Measurements from ENCODE around the gene GPBAR1. TPM values are rescaled to one million over a fixed set of nuclear protein-coding genes. Genes with fewer than 3 reads are reported as not detected.

GPBAR1 gene
- total RNA-seq, 1 experiment from 2014 or later, result 0.20 TPM

DNA sequence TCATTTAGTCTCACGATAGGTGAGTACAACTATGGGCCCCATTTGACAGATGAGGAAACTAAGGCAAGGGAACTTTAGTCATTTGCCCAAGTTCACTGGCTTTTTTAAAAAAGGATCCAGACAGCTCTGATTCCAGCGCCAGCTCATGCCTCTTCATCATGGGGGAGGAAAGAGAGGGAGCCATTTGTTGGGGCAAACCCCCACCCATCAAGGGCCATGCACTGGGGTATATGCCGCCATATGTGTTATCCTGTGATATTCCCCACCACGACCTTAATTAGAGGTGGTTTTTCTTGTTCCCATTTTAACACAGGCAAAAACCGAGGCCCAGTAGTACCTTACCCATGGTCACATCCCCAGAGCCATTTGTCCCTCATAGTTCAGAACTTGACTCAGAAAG lies 649 bp upstream of the GPBAR1 start (continued):
- TF ChIP-seq ZBTB21 (CRISPR knock-in tag; IDR thresholded peaks at IDR 0.05; ENCODE audit: borderline replicate concordance) (no peak), GRHL2 (CRISPR knock-in tag; IDR thresholded peaks at IDR 0.05; ENCODE audit: insufficient replicate concordance, severe bottlenecking) (no peak)
- TF ChIP-seq, protein P1, sequence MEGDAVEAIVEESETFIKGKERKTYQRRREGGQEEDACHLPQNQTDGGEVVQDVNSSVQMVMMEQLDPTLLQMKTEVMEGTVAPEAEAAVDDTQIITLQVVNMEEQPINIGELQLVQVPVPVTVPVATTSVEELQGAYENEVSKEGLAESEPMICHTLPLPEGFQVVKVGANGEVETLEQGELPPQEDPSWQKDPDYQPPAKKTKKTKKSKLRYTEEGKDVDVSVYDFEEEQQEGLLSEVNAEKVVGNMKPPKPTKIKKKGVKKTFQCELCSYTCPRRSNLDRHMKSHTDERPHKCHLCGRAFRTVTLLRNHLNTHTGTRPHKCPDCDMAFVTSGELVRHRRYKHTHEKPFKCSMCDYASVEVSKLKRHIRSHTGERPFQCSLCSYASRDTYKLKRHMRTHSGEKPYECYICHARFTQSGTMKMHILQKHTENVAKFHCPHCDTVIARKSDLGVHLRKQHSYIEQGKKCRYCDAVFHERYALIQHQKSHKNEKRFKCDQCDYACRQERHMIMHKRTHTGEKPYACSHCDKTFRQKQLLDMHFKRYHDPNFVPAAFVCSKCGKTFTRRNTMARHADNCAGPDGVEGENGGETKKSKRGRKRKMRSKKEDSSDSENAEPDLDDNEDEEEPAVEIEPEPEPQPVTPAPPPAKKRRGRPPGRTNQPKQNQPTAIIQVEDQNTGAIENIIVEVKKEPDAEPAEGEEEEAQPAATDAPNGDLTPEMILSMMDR (IDR thresholded peaks at IDR 0.05), result no peak

DNA sequence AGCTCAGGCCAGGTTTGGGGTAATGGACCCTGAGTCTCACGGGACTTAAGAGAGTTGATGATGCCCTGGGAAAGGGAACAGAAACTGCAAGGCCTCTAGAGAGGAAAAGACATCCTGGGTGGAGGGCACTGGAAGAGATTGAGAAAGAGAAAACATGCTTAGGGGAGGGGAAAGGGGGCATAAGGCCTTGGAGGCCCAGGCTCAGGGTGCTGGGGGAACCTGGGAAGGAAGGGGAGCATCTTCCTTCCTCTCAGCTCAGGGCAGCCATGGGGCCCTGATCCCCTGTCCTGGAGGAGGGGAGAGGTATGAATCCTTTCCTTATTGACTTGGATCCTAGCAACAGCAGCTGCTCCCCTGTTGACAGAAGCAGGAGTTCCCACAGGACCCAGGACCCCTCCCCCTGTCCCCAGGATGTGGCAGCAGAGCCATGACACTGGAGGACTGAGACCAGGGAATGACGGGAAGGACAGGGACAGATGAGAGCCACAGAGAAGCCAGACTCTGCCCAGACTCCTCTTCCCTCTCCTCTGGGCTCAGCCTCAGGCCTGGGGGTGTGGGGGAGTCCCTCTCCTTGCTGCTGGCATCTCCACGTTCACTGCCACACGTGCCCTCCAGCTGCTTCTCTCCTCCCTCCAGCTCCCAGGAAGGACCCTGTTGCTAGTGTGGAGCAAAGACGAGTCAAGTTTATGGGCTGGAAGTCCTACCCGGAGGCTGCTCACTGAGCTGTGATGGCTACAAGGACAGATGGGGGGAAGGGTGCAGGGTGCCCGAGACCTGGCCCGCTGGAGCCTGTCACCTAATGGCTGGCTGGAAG lies 815 bp downstream of the GPBAR1 start:
- POLR2A ChIA-PET, result no interaction called here
- CTCF ChIA-PET, result interaction anchor here (1.0 to 5.8 kb wide), 4 partner anchors 9 to 168 kb away, joined by 3 to 43 read pairs (median 4); partner anchors contain the start of genes AAMP and PNKD
- no peak overlapping the region for H3K4me3 Mint-ChIP-seq
- H3K27me3 Mint-ChIP-seq (ENCODE audit: low read depth), result peaks cover 3% of the 10 kb centered on the region; the same call in 1 of the 2 replicates
- peaks cover 28% of the 10 kb centered on the region for H3K4me1 Mint-ChIP-seq
- peak overlapping the region; percentile 45; the same call in 1 of the 2 replicates for H3K27ac Mint-ChIP-seq
- DNase-seq (ENCODE audit: low spot score), result no peak
- no peaks in the 10 kb centered on the region for H3K9me3 Mint-ChIP-seq
- ATAC-seq, result no peak
- peaks cover 7% of the 10 kb centered on the region for H3K36me3 Mint-ChIP-seq
- TF ChIP-seq SMAD4 (CRISPR knock-in tag; IDR thresholded peaks at IDR 0.05), result no peak
- no peak for TF ChIP-seq ZNF317 (CRISPR knock-in tag; IDR thresholded peaks at IDR 0.05; ENCODE audit: borderline replicate concordance, low read depth)
- TF ChIP-seq, protein P2, sequence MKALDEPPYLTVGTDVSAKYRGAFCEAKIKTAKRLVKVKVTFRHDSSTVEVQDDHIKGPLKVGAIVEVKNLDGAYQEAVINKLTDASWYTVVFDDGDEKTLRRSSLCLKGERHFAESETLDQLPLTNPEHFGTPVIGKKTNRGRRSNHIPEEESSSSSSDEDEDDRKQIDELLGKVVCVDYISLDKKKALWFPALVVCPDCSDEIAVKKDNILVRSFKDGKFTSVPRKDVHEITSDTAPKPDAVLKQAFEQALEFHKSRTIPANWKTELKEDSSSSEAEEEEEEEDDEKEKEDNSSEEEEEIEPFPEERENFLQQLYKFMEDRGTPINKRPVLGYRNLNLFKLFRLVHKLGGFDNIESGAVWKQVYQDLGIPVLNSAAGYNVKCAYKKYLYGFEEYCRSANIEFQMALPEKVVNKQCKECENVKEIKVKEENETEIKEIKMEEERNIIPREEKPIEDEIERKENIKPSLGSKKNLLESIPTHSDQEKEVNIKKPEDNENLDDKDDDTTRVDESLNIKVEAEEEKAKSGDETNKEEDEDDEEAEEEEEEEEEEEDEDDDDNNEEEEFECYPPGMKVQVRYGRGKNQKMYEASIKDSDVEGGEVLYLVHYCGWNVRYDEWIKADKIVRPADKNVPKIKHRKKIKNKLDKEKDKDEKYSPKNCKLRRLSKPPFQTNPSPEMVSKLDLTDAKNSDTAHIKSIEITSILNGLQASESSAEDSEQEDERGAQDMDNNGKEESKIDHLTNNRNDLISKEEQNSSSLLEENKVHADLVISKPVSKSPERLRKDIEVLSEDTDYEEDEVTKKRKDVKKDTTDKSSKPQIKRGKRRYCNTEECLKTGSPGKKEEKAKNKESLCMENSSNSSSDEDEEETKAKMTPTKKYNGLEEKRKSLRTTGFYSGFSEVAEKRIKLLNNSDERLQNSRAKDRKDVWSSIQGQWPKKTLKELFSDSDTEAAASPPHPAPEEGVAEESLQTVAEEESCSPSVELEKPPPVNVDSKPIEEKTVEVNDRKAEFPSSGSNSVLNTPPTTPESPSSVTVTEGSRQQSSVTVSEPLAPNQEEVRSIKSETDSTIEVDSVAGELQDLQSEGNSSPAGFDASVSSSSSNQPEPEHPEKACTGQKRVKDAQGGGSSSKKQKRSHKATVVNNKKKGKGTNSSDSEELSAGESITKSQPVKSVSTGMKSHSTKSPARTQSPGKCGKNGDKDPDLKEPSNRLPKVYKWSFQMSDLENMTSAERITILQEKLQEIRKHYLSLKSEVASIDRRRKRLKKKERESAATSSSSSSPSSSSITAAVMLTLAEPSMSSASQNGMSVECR (CRISPR knock-in tag; IDR thresholded peaks at IDR 0.05; ENCODE audit: borderline replicate concordance), result no peak
- TF ChIP-seq NR2C2 (CRISPR knock-in tag; IDR thresholded peaks at IDR 0.05), result no peak
- no peak for TF ChIP-seq IRF2 (CRISPR knock-in tag; IDR thresholded peaks at IDR 0.05; ENCODE audit: borderline replicate concordance, low read depth)
- no peak for TF ChIP-seq ZNF671 (CRISPR knock-in tag; IDR thresholded peaks at IDR 0.05)
- TF ChIP-seq, protein P3, sequence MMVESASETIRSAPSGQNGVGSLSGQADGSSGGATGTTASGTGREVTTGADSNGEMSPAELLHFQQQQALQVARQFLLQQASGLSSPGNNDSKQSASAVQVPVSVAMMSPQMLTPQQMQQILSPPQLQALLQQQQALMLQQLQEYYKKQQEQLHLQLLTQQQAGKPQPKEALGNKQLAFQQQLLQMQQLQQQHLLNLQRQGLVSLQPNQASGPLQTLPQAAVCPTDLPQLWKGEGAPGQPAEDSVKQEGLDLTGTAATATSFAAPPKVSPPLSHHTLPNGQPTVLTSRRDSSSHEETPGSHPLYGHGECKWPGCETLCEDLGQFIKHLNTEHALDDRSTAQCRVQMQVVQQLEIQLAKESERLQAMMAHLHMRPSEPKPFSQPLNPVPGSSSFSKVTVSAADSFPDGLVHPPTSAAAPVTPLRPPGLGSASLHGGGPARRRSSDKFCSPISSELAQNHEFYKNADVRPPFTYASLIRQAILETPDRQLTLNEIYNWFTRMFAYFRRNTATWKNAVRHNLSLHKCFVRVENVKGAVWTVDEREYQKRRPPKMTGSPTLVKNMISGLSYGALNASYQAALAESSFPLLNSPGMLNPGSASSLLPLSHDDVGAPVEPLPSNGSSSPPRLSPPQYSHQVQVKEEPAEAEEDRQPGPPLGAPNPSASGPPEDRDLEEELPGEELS (CRISPR knock-in tag; IDR thresholded peaks at IDR 0.05), result no peak
- TF ChIP-seq CREB1 (CRISPR knock-in tag; IDR thresholded peaks at IDR 0.05), result no peak
- TF ChIP-seq ATF1 (CRISPR knock-in tag; IDR thresholded peaks at IDR 0.05), result no peak
- TF ChIP-seq FOXJ3 (CRISPR knock-in tag; IDR thresholded peaks at IDR 0.05; ENCODE audit: borderline replicate concordance), result no peak
- TF ChIP-seq, protein P4, sequence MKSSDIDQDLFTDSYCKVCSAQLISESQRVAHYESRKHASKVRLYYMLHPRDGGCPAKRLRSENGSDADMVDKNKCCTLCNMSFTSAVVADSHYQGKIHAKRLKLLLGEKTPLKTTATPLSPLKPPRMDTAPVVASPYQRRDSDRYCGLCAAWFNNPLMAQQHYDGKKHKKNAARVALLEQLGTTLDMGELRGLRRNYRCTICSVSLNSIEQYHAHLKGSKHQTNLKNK (CRISPR knock-in tag; IDR thresholded peaks at IDR 0.05), result no peak
- TF ChIP-seq, protein P5, sequence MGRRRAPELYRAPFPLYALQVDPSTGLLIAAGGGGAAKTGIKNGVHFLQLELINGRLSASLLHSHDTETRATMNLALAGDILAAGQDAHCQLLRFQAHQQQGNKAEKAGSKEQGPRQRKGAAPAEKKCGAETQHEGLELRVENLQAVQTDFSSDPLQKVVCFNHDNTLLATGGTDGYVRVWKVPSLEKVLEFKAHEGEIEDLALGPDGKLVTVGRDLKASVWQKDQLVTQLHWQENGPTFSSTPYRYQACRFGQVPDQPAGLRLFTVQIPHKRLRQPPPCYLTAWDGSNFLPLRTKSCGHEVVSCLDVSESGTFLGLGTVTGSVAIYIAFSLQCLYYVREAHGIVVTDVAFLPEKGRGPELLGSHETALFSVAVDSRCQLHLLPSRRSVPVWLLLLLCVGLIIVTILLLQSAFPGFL (CRISPR knock-in tag; IDR thresholded peaks at IDR 0.05; ENCODE audit: borderline replicate concordance), result no peak
- TF ChIP-seq, protein P6, sequence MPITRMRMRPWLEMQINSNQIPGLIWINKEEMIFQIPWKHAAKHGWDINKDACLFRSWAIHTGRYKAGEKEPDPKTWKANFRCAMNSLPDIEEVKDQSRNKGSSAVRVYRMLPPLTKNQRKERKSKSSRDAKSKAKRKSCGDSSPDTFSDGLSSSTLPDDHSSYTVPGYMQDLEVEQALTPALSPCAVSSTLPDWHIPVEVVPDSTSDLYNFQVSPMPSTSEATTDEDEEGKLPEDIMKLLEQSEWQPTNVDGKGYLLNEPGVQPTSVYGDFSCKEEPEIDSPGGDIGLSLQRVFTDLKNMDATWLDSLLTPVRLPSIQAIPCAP (CRISPR knock-in tag; IDR thresholded peaks at IDR 0.05), result no peak
- TF ChIP-seq GABPB1 (CRISPR knock-in tag; IDR thresholded peaks at IDR 0.05), result no peak
- TF ChIP-seq FOXK1 (CRISPR knock-in tag; IDR thresholded peaks at IDR 0.05), result no peak
- TF ChIP-seq, protein P7, sequence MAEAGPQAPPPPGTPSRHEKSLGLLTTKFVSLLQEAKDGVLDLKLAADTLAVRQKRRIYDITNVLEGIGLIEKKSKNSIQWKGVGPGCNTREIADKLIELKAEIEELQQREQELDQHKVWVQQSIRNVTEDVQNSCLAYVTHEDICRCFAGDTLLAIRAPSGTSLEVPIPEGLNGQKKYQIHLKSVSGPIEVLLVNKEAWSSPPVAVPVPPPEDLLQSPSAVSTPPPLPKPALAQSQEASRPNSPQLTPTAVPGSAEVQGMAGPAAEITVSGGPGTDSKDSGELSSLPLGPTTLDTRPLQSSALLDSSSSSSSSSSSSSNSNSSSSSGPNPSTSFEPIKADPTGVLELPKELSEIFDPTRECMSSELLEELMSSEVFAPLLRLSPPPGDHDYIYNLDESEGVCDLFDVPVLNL (CRISPR knock-in tag; IDR thresholded peaks at IDR 0.05; ENCODE audit: borderline replicate concordance, low read depth), result no peak
- TF ChIP-seq, protein P8, sequence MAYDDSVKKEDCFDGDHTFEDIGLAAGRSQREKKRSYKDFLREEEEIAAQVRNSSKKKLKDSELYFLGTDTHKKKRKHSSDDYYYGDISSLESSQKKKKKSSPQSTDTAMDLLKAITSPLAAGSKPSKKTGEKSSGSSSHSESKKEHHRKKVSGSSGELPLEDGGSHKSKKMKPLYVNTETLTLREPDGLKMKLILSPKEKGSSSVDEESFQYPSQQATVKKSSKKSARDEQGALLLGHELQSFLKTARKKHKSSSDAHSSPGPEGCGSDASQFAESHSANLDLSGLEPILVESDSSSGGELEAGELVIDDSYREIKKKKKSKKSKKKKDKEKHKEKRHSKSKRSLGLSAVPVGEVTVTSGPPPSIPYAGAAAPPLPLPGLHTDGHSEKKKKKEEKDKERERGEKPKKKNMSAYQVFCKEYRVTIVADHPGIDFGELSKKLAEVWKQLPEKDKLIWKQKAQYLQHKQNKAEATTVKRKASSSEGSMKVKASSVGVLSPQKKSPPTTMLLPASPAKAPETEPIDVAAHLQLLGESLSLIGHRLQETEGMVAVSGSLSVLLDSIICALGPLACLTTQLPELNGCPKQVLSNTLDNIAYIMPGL (CRISPR knock-in tag; IDR thresholded peaks at IDR 0.05), result no peak
- no peak for TF ChIP-seq TCF7 (CRISPR knock-in tag; IDR thresholded peaks at IDR 0.05; ENCODE audit: low read depth)
